ENCODE results near the gene PRPF19.
A peak's percentile ranks its signal among the peaks of the same experiment; 100 is the strongest.

PRPF19 gene

GRCh38 chr11:60868682-60869450 lies 37.5 kb downstream of the PRPF19 start:
- H3K27ac Mint-ChIP-seq: no peak overlapping the region
- no peaks in the 10 kb centered on the region for H3K9me3 Mint-ChIP-seq
- no peak overlapping the region for H3K4me3 Mint-ChIP-seq
- intact Hi-C loops (cut with micrococcal nuclease): no loop called here
- H3K4me1 Mint-ChIP-seq (ENCODE audit: low read depth): peaks cover 12% of the 10 kb centered on the region
- peaks cover 5% of the 10 kb centered on the region for H3K27me3 Mint-ChIP-seq
- H3K36me3 Mint-ChIP-seq (ENCODE audit: low read depth): no peaks in the 10 kb centered on the region

- Mint-ChIP-seq H3K27ac (no peak overlapping the region), H3K9me3 (no peaks in the 10 kb centered on the region), H3K27me3 (peaks cover 6% of the 10 kb centered on the region), H3K36me3 (ENCODE audit: low read depth) (no peaks in the 10 kb centered on the region), H3K4me1 (ENCODE audit: low read depth) (peaks cover 8% of the 10 kb centered on the region), H3K4me3 (no peak overlapping the region)
- intact Hi-C loops (cut with micrococcal nuclease): no loop called here
Measured at GRCh38 chr11:60867871-60868681, 38.3 kb downstream of the PRPF19 start.

GRCh38 chr11:60866911-60867870 lies 39.2 kb downstream of the PRPF19 start, which contains the start of gene ZP1:
ZP1 (plus strand) TSS chr11:60867542; CDS start chr11:60867562, 20 bp downstream.
- Mint-ChIP-seq H3K36me3 (ENCODE audit: low read depth) (no peaks in the 10 kb centered on the region), H3K4me1 (ENCODE audit: low read depth) (peaks cover 6% of the 10 kb centered on the region), H3K9me3 (no peaks in the 10 kb centered on the region), H3K27ac (no peak within 1 kb of the TSS), H3K4me3 (no peak within 1 kb of the TSS), H3K27me3 (peaks cover 8% of the 10 kb centered on the region)
- intact Hi-C loops (cut with micrococcal nuclease): no loop called here

DNA sequence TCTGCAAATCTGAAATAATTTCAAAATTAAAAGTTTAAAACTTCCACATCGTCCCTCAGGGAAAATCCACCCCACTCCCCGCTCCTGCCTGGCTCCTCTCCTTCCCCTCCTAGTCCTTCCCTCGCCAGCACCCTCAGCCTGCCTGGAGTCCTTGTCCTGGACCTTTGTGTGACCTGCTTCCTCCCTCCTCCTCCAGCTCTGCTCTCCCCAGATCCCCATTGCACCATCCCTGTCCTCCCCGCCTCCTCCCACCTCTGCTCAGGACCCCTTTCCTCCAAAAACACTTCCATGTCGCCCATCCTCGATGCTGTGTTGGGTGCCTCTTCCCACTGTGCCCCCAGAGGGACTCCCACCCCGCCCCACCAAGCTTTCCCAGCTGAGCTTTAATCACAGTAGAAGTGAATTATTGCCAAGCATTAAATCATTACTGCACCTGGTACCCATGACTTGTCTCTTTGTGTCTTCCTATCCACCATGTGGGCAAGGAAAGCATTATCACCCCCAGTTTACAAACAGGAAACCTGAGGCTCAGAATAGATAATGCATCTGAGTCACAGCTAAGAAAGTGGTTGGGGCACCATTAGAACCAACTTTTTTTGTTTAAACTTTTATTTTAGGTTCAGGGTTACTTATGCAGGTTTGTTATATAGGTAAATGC lies 41.4 kb downstream of the PRPF19 start:
- H3K27ac Mint-ChIP-seq: peak overlapping the region; percentile 8

GRCh38 chr11:60863550-60864521 lies 42.5 kb downstream of the PRPF19 start:
- Mint-ChIP-seq H3K27ac (no peak overlapping the region), H3K4me1 (ENCODE audit: low read depth) (peaks cover 6% of the 10 kb centered on the region), H3K36me3 (ENCODE audit: low read depth) (no peaks in the 10 kb centered on the region), H3K4me3 (no peak overlapping the region), H3K27me3 (peaks cover 4% of the 10 kb centered on the region), H3K9me3 (no peaks in the 10 kb centered on the region)
- intact Hi-C loops (cut with micrococcal nuclease): no loop called here

More for the DNA sequence above, 41.4 kb downstream of the PRPF19 start:
- no peaks in the 10 kb centered on the region for H3K4me1 Mint-ChIP-seq (ENCODE audit: low read depth)
- H3K36me3 Mint-ChIP-seq (ENCODE audit: low read depth): no peaks in the 10 kb centered on the region
- no peaks in the 10 kb centered on the region for H3K9me3 Mint-ChIP-seq
- H3K27me3 Mint-ChIP-seq: peaks cover 8% of the 10 kb centered on the region
- no peak overlapping the region for H3K4me3 Mint-ChIP-seq
- intact Hi-C loops (cut with micrococcal nuclease): no loop called here

DNA sequence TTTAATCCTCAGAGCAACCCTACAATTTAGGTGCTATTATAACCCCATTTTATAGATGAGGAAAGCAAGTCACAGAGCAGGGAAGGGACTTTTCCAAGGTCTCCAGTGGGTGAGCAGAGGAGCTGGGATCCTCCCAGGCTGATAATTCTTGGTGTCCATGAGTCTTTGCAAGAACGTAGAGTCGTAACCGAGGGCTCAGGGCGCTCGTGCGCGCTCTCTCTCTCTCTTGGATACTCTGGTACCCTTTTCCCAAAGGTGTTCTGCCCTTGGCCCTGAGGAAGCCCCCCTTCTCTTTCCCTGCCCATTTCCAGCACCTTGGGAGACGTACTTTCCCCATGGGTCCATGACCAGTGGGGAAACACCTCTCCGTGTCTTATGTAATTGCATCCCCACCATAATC lies 44.2 kb downstream of the PRPF19 start:
- intact Hi-C loops (cut with micrococcal nuclease): no loop called here
- peaks cover 20% of the 10 kb centered on the region for H3K4me1 Mint-ChIP-seq (ENCODE audit: low read depth)
- no peaks in the 10 kb centered on the region for H3K9me3 Mint-ChIP-seq
- H3K36me3 Mint-ChIP-seq (ENCODE audit: low read depth): no peaks in the 10 kb centered on the region
- H3K27ac Mint-ChIP-seq: no peak overlapping the region
- H3K4me3 Mint-ChIP-seq: no peak overlapping the region
- peaks cover 4% of the 10 kb centered on the region for H3K27me3 Mint-ChIP-seq

- no peaks in the 10 kb centered on the region for H3K36me3 Mint-ChIP-seq (ENCODE audit: low read depth)
- H3K27me3 Mint-ChIP-seq: peaks cover 11% of the 10 kb centered on the region
- peaks cover 24% of the 10 kb centered on the region for H3K4me1 Mint-ChIP-seq (ENCODE audit: low read depth)
- no peak overlapping the region for H3K27ac Mint-ChIP-seq
- no peaks in the 10 kb centered on the region for H3K9me3 Mint-ChIP-seq
- intact Hi-C loops (cut with micrococcal nuclease): no loop called here
- no peak overlapping the region for H3K4me3 Mint-ChIP-seq
Measured at GRCh38 chr11:60860943-60861342, 45.4 kb downstream of the PRPF19 start.

GRCh38 chr11:60859616-60860250 lies 46.7 kb downstream of the PRPF19 start:
- peak overlapping the region; percentile 18 for H3K27ac Mint-ChIP-seq
- peaks cover 29% of the 10 kb centered on the region for H3K4me1 Mint-ChIP-seq (ENCODE audit: low read depth)
- H3K27me3 Mint-ChIP-seq: peaks cover 21% of the 10 kb centered on the region
- no peaks in the 10 kb centered on the region for H3K36me3 Mint-ChIP-seq (ENCODE audit: low read depth)
- H3K4me3 Mint-ChIP-seq: no peak overlapping the region
- intact Hi-C loops (cut with micrococcal nuclease): no loop called here
- H3K9me3 Mint-ChIP-seq: no peaks in the 10 kb centered on the region

DNA sequence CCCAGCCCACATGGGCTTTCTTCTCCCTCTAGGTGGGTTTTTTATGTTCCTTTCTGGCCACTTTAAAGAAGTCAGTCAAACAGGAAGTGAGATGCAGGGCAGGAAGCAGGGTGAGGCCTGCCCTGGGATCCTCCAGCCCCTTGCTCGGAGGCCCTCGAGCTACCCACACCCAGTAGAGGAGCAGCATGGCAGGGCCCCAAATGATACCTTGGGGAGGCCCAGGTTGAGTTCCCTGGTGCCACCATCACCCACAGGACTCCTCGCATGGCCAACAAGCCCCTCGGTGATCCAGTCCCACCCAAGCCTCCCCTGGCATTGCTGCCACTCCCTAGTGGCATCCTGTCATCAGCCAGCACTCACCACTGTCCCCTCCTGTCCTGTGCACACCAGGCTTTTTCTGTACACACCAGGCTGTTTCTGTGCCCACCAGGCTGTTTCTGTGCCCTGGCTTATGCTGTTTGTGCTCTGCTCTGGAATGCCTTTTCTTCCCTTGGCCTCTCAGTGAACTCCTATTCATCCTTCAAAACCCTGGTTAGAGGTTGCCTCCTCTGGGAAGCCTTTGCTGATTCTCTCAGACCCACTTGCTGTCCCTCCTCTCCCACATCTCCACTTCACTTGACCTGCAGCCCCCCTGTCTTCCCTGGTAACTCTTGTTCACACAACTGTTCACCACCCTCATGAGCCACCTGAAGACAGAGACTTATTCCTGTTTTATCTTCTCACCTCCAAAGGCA lies 47.5 kb downstream of the PRPF19 start:
- Mint-ChIP-seq H3K27me3 (peaks cover 29% of the 10 kb centered on the region), H3K27ac (peak overlapping the region; percentile 18), H3K9me3 (no peaks in the 10 kb centered on the region), H3K36me3 (ENCODE audit: low read depth) (no peaks in the 10 kb centered on the region), H3K4me1 (ENCODE audit: low read depth) (peaks cover 36% of the 10 kb centered on the region), H3K4me3 (no peak overlapping the region)
- intact Hi-C loops (cut with micrococcal nuclease): no loop called here

- Mint-ChIP-seq H3K4me1 (ENCODE audit: low read depth) (peaks cover 36% of the 10 kb centered on the region), H3K4me3 (no peak overlapping the region), H3K27ac (peak overlapping the region; percentile 18), H3K9me3 (no peaks in the 10 kb centered on the region), H3K27me3 (peaks cover 28% of the 10 kb centered on the region), H3K36me3 (ENCODE audit: low read depth) (peaks cover 4% of the 10 kb centered on the region)
- intact Hi-C loops (cut with micrococcal nuclease): no loop called here
Measured at GRCh38 chr11:60858236-60858635, 48.1 kb downstream of the PRPF19 start.

DNA sequence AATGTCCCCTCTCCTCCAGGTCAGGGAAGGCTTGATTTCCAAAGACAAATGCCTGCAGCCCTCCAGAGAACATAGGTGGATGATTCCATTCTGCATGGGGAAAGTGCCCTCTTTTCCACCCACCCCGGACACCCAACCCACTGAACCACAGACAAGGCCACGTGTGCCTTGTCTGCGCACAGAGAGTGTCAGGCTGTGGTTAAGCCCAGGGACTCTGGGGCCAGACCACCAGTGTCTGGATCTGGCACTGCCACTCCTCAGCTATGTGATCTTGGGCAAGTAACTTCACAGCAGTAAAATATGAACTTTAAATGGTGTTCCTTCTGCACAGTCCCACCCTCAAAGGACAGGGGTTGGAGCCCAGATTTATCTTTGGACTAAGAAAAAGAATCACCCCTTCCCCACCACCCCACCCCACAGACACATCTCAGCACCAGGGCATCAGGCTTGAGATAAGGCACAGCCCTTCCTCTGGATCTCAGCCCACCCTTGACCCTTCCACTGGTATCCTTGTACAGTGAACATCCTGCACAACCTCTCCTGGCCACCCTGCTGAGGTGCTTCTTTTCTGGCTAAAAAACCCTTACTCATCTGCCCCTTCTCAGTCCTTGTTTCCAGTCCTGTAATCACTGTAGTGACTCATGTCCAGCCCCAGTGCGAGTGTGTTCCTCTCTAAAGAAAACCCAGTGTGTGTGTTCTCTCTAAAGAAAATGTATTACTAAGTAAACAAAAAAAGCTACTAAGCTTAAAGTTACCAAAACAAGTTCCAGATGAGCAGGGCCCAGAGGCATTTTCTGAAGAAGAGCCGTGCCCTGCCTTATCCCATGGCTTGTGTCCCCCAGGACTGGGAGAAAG lies 48.8 kb downstream of the PRPF19 start:
- intact Hi-C loops (cut with micrococcal nuclease): no loop called here
- Mint-ChIP-seq H3K4me3 (no peak overlapping the region), H3K36me3 (ENCODE audit: low read depth) (peaks cover 8% of the 10 kb centered on the region), H3K27me3 (peaks cover 27% of the 10 kb centered on the region), H3K27ac (no peak overlapping the region), H3K4me1 (ENCODE audit: low read depth) (peaks cover 36% of the 10 kb centered on the region), H3K9me3 (no peaks in the 10 kb centered on the region)
